ENCODE results near the gene WNT5B. TPM values are rescaled to one million over a fixed set of nuclear protein-coding genes. Genes with fewer than 3 reads are reported as not detected.

Gene WNT5B
- total and polyA plus RNA-seq, 2 experiments from 2014 or later = 152 to 240 TPM

DNA sequence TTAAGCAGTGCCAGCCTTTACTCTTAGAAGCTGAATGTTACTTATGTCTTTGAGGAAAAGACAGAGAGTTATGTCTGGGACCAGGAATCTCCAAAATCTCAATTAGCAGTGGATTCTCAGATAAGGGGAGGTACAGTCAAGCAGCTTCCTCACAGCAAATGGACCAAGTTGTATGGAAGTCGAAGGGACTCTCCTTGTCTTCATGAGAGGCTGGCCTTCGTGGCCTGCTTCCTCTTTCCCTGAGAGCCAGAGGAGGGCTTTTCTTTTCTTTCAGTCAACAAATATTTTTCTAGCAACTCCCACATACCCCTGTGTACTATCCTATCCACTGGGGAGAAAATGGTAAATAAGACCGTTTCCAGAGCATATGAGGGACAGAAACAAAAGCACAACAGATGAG is 6.6 kb upstream of the WNT5B start:
- no peaks in the 10 kb centered on the region for H3K9me3 ChIP-seq (ENCODE audit: low read depth)
- no peak overlapping the region for H3K27ac ChIP-seq
- TF ChIP-seq, protein P1, sequence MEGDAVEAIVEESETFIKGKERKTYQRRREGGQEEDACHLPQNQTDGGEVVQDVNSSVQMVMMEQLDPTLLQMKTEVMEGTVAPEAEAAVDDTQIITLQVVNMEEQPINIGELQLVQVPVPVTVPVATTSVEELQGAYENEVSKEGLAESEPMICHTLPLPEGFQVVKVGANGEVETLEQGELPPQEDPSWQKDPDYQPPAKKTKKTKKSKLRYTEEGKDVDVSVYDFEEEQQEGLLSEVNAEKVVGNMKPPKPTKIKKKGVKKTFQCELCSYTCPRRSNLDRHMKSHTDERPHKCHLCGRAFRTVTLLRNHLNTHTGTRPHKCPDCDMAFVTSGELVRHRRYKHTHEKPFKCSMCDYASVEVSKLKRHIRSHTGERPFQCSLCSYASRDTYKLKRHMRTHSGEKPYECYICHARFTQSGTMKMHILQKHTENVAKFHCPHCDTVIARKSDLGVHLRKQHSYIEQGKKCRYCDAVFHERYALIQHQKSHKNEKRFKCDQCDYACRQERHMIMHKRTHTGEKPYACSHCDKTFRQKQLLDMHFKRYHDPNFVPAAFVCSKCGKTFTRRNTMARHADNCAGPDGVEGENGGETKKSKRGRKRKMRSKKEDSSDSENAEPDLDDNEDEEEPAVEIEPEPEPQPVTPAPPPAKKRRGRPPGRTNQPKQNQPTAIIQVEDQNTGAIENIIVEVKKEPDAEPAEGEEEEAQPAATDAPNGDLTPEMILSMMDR (IDR thresholded peaks at IDR 0.05; ENCODE audit: low read depth, low read length) = no peak
- no peaks in the 10 kb centered on the region for H3K4me1 ChIP-seq (ENCODE audit: low read depth)
- H3K36me3 ChIP-seq = no peaks in the 10 kb centered on the region
- DNase-seq (ENCODE audit: low read depth in 1 of 2, low spot score in 1 of 2) = no peak
- H3K27me3 ChIP-seq = no peaks in the 10 kb centered on the region
- no peak overlapping the region for H3K4me3 ChIP-seq

DNA sequence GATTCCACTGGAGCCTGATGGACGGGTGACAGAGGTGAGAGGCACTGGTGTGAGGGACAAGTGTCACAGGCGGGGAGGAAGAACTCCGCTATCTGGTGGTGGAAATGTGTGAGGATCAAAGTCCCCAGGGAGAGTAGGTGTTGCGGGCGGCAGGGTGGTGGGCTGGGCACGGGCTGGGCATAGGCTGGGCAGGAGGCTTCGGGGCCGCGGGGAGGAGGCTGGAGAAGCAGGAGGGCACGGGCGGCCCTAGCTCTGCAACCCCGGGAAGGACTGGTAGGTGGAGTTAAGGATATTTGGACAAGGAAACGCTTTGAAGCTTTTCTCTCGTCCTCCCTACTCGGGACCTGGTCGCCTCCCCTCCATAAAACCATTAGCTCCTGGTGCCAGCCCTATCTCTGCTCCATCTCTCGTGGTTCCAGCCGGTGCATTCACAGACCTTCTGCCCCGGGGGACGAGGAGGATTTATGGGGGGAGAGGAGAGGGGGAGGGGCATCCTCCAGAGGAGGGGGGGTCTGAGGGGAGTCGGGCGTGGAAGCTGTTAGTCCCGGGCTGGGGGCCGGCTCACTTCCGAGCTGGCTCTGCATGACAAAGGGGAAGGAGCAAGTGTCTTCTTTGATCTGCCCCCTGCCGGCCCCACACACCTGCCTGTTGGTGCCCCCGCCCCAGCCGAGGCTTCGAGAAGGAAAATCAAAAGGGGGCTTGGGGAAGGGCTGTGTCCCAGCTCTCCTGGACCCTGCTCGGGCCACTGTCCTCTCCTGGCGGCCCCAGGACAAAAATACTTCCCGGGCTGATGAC is 504 bp downstream of the WNT5B start:
- peaks cover 34% of the 10 kb centered on the region for H3K4me1 ChIP-seq (ENCODE audit: low read depth)
- H3K4me3 ChIP-seq = peak overlapping the region; percentile 26
- no peak overlapping the region for H3K27ac ChIP-seq
- H3K27me3 ChIP-seq = peaks cover 9% of the 10 kb centered on the region
- TF ChIP-seq, protein P1 (IDR thresholded peaks at IDR 0.05; ENCODE audit: low read depth, low read length) = no peak
- H3K9me3 ChIP-seq (ENCODE audit: low read depth) = no peaks in the 10 kb centered on the region
- H3K36me3 ChIP-seq = peaks cover under 1% of the 10 kb centered on the region
- DNase-seq (ENCODE audit: low read depth in 1 of 2, low spot score in 1 of 2) = peak in 1 of 2 donors; percentile 38

DNA sequence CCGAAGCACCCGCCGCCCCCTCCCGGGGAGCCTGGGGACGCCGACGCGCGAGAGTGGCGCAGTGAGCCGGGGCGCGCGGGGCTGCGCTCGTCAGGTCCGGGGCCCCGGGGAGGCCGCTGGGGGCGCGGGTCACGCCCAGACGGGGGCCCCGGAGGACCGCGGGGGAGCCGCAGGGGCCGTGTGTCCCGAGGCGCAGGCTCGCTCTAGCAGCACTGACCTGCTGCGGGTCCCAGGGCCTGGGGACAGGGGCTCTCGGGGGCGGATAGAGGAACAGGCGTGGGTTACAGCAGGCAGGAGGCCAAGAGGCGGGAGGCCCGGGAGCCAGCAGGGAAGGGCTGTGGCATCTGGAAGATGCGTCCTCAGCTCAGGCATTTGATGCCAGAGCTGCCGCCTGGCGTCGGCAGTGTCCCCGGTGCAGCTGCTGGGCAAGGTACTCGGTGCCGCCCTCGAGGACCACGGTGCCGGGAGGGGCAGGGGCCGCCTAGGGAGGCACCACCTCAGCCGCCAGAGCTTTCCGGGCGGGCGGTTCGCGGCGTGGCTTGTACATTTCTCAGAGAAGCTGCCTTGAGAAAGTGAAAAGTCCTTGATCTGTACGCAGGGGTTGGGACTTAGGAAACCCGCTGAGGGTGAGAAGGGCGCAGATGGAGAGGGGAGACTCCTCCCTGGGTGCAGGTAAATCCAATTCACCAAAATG is 1.2 kb downstream of the WNT5B start:
- peak; percentile 26 to 47 for DNase-seq (ENCODE audit: low read depth in 1 of 2, low spot score in 1 of 2)
- Histone ChIP-seq H3K4me1 (ENCODE audit: low read depth) (peaks cover 34% of the 10 kb centered on the region), H3K27ac (no peak overlapping the region), H3K27me3 (peaks cover 9% of the 10 kb centered on the region), H3K9me3 (ENCODE audit: low read depth) (no peaks in the 10 kb centered on the region), H3K36me3 (peaks cover 8% of the 10 kb centered on the region), H3K4me3 (peak overlapping the region; percentile 26)
- TF ChIP-seq, protein P1 (IDR thresholded peaks at IDR 0.05; ENCODE audit: low read depth, low read length) = peak; percentile 6

DNA sequence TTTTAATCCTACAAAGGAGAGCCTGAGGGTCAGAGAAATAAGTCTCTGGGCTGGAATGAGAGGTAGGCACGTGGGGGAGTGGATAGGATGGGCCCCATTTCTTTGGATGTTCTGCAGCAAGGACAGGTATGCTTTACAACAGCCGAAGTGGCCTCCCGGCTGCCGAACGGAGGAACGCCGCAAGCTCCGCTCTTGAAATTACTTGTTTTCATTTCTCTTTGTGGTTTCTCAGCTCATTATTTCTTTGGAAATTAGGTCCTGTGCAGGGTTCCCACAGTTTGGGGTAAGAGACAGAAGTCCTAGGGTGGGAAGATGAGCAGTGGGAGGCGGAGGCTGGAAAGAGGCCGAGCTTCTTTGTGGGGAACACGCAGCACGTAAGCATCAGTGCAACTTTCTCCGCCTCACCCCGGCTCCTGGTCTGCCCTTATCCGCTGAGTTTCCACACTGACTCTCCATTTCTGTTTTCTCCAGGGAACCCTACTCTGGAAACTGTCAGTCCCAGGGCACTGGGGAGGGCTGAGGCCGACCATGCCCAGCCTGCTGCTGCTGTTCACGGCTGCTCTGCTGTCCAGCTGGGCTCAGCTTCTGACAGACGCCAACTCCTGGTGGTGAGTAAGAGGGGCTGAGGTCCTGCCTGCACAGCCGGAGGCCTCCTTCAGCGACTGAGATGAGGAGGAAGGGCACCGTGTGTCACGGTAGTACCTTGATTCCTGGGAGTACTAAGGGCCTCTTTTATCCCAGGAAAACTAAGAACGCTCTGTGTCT is 2.0 kb downstream of the WNT5B start:
- TF ChIP-seq, protein P1 (IDR thresholded peaks at IDR 0.05; ENCODE audit: low read depth, low read length) = no peak
- DNase-seq (ENCODE audit: low read depth in 1 of 2, low spot score in 1 of 2) = peak; percentile 47 to 60

DNA sequence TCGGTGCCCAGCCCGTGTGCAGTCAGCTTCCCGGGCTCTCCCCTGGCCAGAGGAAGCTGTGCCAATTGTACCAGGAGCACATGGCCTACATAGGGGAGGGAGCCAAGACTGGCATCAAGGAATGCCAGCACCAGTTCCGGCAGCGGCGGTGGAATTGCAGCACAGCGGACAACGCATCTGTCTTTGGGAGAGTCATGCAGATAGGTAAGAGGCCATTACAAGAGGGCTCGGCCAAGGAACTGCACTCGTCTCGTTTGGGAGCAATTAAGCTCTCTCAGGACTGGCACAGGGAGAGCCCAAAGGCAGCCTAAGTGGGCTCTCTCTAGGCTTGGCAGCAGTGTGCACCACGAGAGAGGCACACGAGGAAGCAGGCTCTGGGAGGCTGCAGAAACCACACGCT is 3.7 kb downstream of the WNT5B start:
- TF ChIP-seq, protein P1 (IDR thresholded peaks at IDR 0.05; ENCODE audit: low read depth, low read length) = no peak
- H3K4me3 ChIP-seq = no peak overlapping the region
- no peak for DNase-seq (ENCODE audit: low read depth in 1 of 2, low spot score in 1 of 2)
- H3K27ac ChIP-seq = no peak overlapping the region
- peaks cover 34% of the 10 kb centered on the region for H3K4me1 ChIP-seq (ENCODE audit: low read depth)
- peaks cover 9% of the 10 kb centered on the region for H3K27me3 ChIP-seq
- H3K36me3 ChIP-seq = peaks cover 8% of the 10 kb centered on the region
- H3K9me3 ChIP-seq (ENCODE audit: low read depth) = no peaks in the 10 kb centered on the region

More for the DNA sequence above, 2.0 kb downstream of the WNT5B start:
- Histone ChIP-seq H3K27ac (no peak overlapping the region), H3K36me3 (peaks cover 8% of the 10 kb centered on the region), H3K4me3 (peak overlapping the region; percentile 26), H3K4me1 (ENCODE audit: low read depth) (peaks cover 34% of the 10 kb centered on the region), H3K27me3 (peaks cover 9% of the 10 kb centered on the region), H3K9me3 (ENCODE audit: low read depth) (no peaks in the 10 kb centered on the region)

All from cardiac muscle cell (in vitro differentiated cells and primary cell).